ENCODE results near the gene PSMB2.

GRCh38 chr1:35574655-35575415 lies 66.5 kb downstream of the PSMB2 start:
- TF ChIP-seq CTCF (IDR thresholded peaks at IDR 0.05): no peak
- no peak for TF ChIP-seq POLR2A (IDR thresholded peaks at IDR 0.05)
- no peak for TF ChIP-seq POLR2AphosphoS5 (IDR thresholded peaks at IDR 0.05)
- no peak for TF ChIP-seq EP300 (IDR thresholded peaks at IDR 0.05)

Data from sigmoid colon (tissue), 4 donors.